Measurements from ENCODE around the gene CENPU. TPM values are rescaled to one million over a fixed set of nuclear protein-coding genes. Genes with fewer than 3 reads are reported as not detected.

CENPU gene
- total and polyA plus RNA-seq, 2 experiments from 2014 or later, result 88.3 to 186 TPM

DNA sequence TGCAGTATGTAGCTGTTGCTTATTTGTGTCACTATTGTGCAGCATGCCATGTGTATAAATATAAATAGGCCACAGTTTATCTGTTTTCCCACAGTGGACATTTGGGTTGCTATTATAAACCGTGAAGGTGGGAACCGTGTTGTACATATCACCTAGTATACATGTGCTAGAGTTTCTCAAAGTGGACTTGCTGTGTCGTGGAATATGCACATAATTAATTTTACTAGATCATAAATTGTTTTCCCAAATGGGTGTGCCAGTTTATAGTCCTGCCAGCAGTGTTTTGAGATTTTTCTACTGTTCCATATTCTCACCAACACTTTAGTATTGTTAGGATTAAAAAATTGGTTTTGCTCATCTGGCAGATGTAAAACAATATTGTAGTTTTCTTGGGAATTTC lies 45.9 kb downstream of the CENPU start (continued):
- TF ChIP-seq, protein P1, sequence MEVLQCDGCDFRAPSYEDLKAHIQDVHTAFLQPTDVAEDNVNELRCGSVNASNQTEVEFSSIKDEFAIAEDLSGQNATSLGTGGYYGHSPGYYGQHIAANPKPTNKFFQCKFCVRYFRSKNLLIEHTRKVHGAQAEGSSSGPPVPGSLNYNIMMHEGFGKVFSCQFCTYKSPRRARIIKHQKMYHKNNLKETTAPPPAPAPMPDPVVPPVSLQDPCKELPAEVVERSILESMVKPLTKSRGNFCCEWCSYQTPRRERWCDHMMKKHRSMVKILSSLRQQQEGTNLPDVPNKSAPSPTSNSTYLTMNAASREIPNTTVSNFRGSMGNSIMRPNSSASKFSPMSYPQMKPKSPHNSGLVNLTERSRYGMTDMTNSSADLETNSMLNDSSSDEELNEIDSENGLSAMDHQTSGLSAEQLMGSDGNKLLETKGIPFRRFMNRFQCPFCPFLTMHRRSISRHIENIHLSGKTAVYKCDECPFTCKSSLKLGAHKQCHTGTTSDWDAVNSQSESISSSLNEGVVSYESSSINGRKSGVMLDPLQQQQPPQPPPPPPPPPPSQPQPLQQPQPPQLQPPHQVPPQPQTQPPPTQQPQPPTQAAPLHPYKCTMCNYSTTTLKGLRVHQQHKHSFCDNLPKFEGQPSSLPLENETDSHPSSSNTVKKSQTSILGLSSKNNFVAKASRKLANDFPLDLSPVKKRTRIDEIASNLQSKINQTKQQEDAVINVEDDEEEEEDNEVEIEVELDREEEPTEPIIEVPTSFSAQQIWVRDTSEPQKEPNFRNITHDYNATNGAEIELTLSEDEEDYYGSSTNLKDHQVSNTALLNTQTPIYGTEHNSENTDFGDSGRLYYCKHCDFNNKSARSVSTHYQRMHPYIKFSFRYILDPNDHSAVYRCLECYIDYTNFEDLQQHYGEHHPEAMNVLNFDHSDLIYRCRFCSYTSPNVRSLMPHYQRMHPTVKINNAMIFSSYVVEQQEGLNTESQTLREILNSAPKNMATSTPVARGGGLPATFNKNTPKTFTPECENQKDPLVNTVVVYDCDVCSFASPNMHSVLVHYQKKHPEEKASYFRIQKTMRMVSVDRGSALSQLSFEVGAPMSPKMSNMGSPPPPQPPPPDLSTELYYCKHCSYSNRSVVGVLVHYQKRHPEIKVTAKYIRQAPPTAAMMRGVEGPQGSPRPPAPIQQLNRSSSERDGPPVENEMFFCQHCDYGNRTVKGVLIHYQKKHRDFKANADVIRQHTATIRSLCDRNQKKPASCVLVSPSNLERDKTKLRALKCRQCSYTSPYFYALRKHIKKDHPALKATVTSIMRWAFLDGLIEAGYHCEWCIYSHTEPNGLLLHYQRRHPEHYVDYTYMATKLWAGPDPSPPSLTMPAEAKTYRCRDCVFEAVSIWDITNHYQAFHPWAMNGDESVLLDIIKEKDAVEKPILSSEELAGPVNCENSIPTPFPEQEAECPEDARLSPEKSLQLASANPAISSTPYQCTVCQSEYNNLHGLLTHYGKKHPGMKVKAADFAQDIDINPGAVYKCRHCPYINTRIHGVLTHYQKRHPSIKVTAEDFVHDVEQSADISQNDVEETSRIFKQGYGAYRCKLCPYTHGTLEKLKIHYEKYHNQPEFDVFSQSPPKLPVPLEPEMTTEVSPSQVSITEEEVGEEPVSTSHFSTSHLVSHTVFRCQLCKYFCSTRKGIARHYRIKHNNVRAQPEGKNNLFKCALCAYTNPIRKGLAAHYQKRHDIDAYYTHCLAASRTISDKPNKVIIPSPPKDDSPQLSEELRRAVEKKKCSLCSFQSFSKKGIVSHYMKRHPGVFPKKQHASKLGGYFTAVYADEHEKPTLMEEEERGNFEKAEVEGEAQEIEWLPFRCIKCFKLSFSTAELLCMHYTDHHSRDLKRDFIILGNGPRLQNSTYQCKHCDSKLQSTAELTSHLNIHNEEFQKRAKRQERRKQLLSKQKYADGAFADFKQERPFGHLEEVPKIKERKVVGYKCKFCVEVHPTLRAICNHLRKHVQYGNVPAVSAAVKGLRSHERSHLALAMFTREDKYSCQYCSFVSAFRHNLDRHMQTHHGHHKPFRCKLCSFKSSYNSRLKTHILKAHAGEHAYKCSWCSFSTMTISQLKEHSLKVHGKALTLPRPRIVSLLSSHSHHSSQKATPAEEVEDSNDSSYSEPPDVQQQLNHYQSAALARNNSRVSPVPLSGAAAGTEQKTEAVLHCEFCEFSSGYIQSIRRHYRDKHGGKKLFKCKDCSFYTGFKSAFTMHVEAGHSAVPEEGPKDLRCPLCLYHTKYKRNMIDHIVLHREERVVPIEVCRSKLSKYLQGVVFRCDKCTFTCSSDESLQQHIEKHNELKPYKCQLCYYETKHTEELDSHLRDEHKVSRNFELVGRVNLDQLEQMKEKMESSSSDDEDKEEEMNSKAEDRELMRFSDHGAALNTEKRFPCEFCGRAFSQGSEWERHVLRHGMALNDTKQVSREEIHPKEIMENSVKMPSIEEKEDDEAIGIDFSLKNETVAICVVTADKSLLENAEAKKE (CRISPR knock-in tag; IDR thresholded peaks at IDR 0.05), result no peak

DNA sequence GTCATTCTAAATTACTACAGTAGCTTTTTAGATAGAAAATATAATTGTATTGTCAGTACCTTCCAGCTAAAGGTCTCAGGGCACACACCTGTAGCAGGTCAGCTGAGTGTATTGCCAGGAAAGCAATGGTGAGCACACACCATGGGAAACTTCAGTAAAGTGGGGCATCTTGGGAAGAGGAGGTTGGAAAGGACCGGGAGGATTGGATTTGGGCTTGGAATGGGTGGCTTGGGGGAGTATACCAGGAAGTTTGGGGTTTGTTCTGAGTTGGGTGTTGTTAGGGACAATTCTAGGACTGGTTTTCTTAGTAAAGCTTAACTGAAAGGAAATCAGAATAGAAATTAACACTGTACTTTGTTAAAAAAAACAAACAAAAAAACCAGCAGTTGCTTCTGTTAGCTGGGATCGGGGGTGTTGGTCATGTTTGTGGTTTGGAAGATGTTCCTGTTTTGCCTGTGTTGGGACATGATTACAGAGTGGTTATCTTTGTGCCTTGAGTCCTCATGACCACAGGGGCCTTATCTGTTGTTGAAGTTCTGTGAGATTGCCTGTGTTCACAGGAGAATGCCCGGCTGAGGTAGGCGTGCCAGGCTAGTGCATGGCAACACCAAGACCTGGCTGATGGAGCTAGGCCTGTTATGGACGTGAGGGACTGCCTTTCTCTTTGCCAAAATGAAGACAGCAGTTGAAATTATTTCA lies 49.3 kb downstream of the CENPU start:
- Histone ChIP-seq H3K36me3 (ENCODE audit: insufficient read depth) (no peaks in the 10 kb centered on the region), H3K79me2 (replicated peaks; ENCODE audit: insufficient read depth) (no peaks in the 10 kb centered on the region), H2AFZ (no peak overlapping the region), H3K27me3 (ENCODE audit: insufficient read depth) (no peaks in the 10 kb centered on the region), H3K9me2 (ENCODE audit: insufficient read depth) (no peaks in the 10 kb centered on the region), H3K4me2 (no peak overlapping the region), H3K27ac (ENCODE audit: low read depth) (no peak overlapping the region), H3K4me1 (ENCODE audit: insufficient read depth) (peaks cover 12% of the 10 kb centered on the region; the same call in 1 of the 2 replicates), H4K20me1 (replicated peaks; ENCODE audit: insufficient read depth) (no peaks in the 10 kb centered on the region), H3F3A (replicated peaks; ENCODE audit: low read depth) (no peaks in the 10 kb centered on the region), H3K4me3 (no peak overlapping the region)
- H3K36me3 Mint-ChIP-seq (ENCODE audit: low read depth), result peaks cover 18% of the 10 kb centered on the region
- no peak for DNase-seq (ENCODE audit: low spot score)
- H3K4me1 Mint-ChIP-seq, result peaks cover 20% of the 10 kb centered on the region
- no peak for ATAC-seq
- H3K4me3 Mint-ChIP-seq, result no peak overlapping the region
- H3K27me3 Mint-ChIP-seq (ENCODE audit: insufficient read depth, low read depth, poor library complexity), result peaks cover 7% of the 10 kb centered on the region
- no peak overlapping the region for H3K27ac Mint-ChIP-seq
- H3K9me3 Mint-ChIP-seq, result peaks cover 7% of the 10 kb centered on the region
- no peak for TF ChIP-seq ZNF331 (CRISPR knock-in tag; IDR thresholded peaks at IDR 0.05; ENCODE audit: low read depth)
- no peak for TF ChIP-seq NANOG (IDR thresholded peaks at IDR 0.05; ENCODE audit: borderline replicate concordance)
- TF ChIP-seq ZNF114 (CRISPR knock-in tag; IDR thresholded peaks at IDR 0.05), result no peak
- TF ChIP-seq JUNB (IDR thresholded peaks at IDR 0.05; ENCODE audit: unreplicated experiment), result no peak
- no peak for TF ChIP-seq CREB1 (CRISPR knock-in tag; IDR thresholded peaks at IDR 0.05; ENCODE audit: low read depth)
- no peak for TF ChIP-seq POLR2AphosphoS5 (IDR thresholded peaks at IDR 0.05; ENCODE audit: low read depth)
- TF ChIP-seq, protein P2, sequence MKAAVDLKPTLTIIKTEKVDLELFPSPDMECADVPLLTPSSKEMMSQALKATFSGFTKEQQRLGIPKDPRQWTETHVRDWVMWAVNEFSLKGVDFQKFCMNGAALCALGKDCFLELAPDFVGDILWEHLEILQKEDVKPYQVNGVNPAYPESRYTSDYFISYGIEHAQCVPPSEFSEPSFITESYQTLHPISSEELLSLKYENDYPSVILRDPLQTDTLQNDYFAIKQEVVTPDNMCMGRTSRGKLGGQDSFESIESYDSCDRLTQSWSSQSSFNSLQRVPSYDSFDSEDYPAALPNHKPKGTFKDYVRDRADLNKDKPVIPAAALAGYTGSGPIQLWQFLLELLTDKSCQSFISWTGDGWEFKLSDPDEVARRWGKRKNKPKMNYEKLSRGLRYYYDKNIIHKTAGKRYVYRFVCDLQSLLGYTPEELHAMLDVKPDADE (IDR thresholded peaks at IDR 0.05), result no peak
- no peak for TF ChIP-seq EZH2 (IDR thresholded peaks at IDR 0.05; ENCODE audit: low read depth, unreplicated experiment)
- TF ChIP-seq CTCF (conservative IDR thresholded peaks at IDR 0.05; ENCODE audit: low read depth in 2 of 2), result no peak
- TF ChIP-seq EZH2phosphoT487 (IDR thresholded peaks at IDR 0.05; ENCODE audit: unreplicated experiment), result no peak
- no peak for TF ChIP-seq STAT1 (IDR thresholded peaks at IDR 0.05; ENCODE audit: unreplicated experiment)
- TF ChIP-seq, protein P3, sequence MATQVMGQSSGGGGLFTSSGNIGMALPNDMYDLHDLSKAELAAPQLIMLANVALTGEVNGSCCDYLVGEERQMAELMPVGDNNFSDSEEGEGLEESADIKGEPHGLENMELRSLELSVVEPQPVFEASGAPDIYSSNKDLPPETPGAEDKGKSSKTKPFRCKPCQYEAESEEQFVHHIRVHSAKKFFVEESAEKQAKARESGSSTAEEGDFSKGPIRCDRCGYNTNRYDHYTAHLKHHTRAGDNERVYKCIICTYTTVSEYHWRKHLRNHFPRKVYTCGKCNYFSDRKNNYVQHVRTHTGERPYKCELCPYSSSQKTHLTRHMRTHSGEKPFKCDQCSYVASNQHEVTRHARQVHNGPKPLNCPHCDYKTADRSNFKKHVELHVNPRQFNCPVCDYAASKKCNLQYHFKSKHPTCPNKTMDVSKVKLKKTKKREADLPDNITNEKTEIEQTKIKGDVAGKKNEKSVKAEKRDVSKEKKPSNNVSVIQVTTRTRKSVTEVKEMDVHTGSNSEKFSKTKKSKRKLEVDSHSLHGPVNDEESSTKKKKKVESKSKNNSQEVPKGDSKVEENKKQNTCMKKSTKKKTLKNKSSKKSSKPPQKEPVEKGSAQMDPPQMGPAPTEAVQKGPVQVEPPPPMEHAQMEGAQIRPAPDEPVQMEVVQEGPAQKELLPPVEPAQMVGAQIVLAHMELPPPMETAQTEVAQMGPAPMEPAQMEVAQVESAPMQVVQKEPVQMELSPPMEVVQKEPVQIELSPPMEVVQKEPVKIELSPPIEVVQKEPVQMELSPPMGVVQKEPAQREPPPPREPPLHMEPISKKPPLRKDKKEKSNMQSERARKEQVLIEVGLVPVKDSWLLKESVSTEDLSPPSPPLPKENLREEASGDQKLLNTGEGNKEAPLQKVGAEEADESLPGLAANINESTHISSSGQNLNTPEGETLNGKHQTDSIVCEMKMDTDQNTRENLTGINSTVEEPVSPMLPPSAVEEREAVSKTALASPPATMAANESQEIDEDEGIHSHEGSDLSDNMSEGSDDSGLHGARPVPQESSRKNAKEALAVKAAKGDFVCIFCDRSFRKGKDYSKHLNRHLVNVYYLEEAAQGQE (IDR thresholded peaks at IDR 0.05; ENCODE audit: unreplicated experiment), result no peak

Measured in GM23338 (cell line).